Esophagus (tissue), 2 donors: Measurements from ENCODE around the gene DDIT4. TPM values are rescaled to one million over a fixed set of nuclear protein-coding genes. Genes with fewer than 3 reads are reported as not detected.
"Not testable (repeated sequence)": the region's sequence is repeated elsewhere in the genome, so short reads cannot be mapped to it uniquely, and the experiment has no call there.

Experiments
- H3K27ac ChIP-seq, 2 donors: one replicate each; pipeline ENCODE4 v1.5.1; 2013; ENCODE audit warnings: low read depth in 2 of 2, mild to moderate bottlenecking in 2 of 2, inconsistent platforms in 1 of 2, low read length in 1 of 2, moderate library complexity in 1 of 2
- H3K27me3 ChIP-seq, 2 donors: one replicate each; pipeline ENCODE4 v1.6.1; 2013; ENCODE audit warnings: low read length in 2 of 2, control low read depth in 1 of 2, mild to moderate bottlenecking in 1 of 2; ENCODE audit not compliant: insufficient read depth in 2 of 2, control insufficient read depth in 1 of 2
- H3K36me3 ChIP-seq, 2 donors: one replicate each; pipeline ENCODE4 v1.6.1; 2013; ENCODE audit warnings: low read length in 1 of 2; ENCODE audit not compliant: control insufficient read depth in 2 of 2, insufficient read depth in 2 of 2
- H3K4me1 ChIP-seq, 2 donors: one replicate each; pipeline ENCODE4 v1.6.1; 2013; ENCODE audit warnings: low read length in 1 of 2; ENCODE audit not compliant: control insufficient read depth in 2 of 2, insufficient read depth in 2 of 2
- H3K4me3 ChIP-seq, 2 donors: one replicate each; pipeline ENCODE4 v1.5.1; 2013; ENCODE audit warnings: low read length in 2 of 2, mild to moderate bottlenecking in 2 of 2, low read depth in 1 of 2, moderate library complexity in 1 of 2
- H3K9me3 ChIP-seq, 2 donors: one replicate each; pipeline ENCODE4 v1.6.1; 2013; ENCODE audit warnings: mild to moderate bottlenecking in 2 of 2, low read depth in 1 of 2, low read length in 1 of 2, moderate library complexity in 1 of 2; ENCODE audit not compliant: control insufficient read depth in 2 of 2, insufficient read depth in 1 of 2
- WGBS, 2 donors: extraction: QIAGEN DNeasy Blood & Tissue Kit; methylation state at CpG; one replicate each; pipeline ENCODE4 v1.1.7; 2013; 5-methylcytosine and 5-hydroxymethylcytosine counted together
- polyA plus RNA-seq, 2 donors: library from polyadenylated mRNA; stranded (reverse); fragments of 200-250 nt; gene quantifications; one replicate each; pipeline ENCODE4 v1.2.3, GENCODE V29; 2013
- donor health status: healthy with polysubstance abuse.
- donor health status: Bipolar disorder and iron deficiency.

Gene DDIT4
- 100 to 1,000 TPM; 230 to 332 TPM for polyA plus RNA-seq

DNA sequence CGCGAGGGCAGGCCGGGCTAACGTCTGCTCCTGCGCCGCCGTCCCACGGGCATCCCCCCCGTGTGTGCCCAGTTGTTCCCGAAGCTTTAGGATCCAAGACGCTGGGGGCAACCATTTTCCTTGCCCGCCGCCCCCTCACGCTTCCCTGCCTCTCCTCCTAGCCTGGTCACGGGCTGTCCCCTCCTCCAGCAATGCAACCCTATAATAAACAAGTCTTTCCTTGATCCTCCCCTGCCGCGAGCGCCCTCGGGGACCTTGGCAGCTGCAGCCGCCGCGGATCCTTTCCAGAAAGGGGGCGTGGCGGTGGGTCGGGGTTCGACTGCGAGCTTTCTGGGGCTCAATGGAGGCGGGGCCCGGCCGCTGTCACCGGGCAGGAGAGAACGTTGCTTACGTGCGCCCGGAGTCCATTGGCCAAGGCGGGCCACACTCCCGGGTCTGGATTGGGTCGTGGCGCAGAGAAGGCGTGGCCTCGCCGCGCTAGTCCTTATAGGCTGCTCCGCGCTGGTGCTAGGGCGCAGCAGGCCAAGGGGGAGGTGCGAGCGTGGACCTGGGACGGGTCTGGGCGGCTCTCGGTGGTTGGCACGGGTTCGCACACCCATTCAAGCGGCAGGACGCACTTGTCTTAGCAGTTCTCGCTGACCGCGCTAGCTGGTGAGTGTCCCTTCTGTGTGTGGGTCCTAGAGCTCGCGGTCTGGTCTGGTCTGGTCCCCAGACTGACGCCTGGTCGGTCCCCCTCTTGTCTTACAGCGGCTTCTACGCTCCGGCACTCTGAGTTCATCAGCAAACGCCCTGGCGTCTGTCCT, at the start of gene DDIT4:
Gene DDIT4 (plus strand): TSS at position 515 of the 803 bp plus-strand sequence. CDS start 293 bp downstream, outside the sequence.
- no peaks in the 10 kb centered on the region for H3K27me3 ChIP-seq
- peak within 1 kb of the TSS; percentile 92 to 99 for H3K4me3 ChIP-seq
- peaks cover 0 to 9% of the 10 kb centered on the region in 2 donors for H3K4me1 ChIP-seq
- peaks cover 0 to 19% of the 10 kb centered on the region in 2 donors for H3K36me3 ChIP-seq
- peaks cover 0 to 2% of the 10 kb centered on the region in 2 donors for H3K9me3 ChIP-seq
- 1% methylated on average over 63 to 67 of the region's 67 CpGs for WGBS, 2 donors
- H3K27ac ChIP-seq: peak within 1 kb of the TSS; percentile 95 to 99

- not testable (repeated sequence) for H3K36me3 ChIP-seq, H3K27me3 ChIP-seq, H3K27ac ChIP-seq, H3K9me3 ChIP-seq, H3K4me1 ChIP-seq, H3K4me3 ChIP-seq
- WGBS, 2 donors: 95 to 97% methylated on average over 6 of the region's 6 CpGs
These were observed 49.5 kb upstream of the DDIT4 start for GRCh38 chr10:72224191-72224590.

- no peaks in the 10 kb centered on the region for H3K9me3 ChIP-seq
- H3K4me3 ChIP-seq: no peak overlapping the region
- H3K36me3 ChIP-seq: peaks cover 0 to 8% of the 10 kb centered on the region in 2 donors
- peak overlapping the region in 1 of 2 donors; percentile 45 for H3K27ac ChIP-seq
- no peaks in the 10 kb centered on the region for H3K27me3 ChIP-seq
- H3K4me1 ChIP-seq: peaks cover 0 to 2% of the 10 kb centered on the region in 2 donors
- 69 to 71% methylated on average over 6 of the region's 6 CpGs for WGBS, 2 donors
These were observed 47.2 kb upstream of the DDIT4 start for GRCh38 chr10:72226418-72227027.

- no peak overlapping the region for H3K27ac ChIP-seq
- H3K4me3 ChIP-seq: no peak overlapping the region
- 85 to 91% methylated on average over 6 of the region's 6 CpGs for WGBS, 2 donors
- H3K9me3 ChIP-seq: no peaks in the 10 kb centered on the region
- H3K27me3 ChIP-seq: no peaks in the 10 kb centered on the region
- peaks cover 0 to 2% of the 10 kb centered on the region in 2 donors for H3K4me1 ChIP-seq
- peaks cover 0 to 8% of the 10 kb centered on the region in 2 donors for H3K36me3 ChIP-seq
These were observed 45.9 kb upstream of the DDIT4 start for GRCh38 chr10:72227826-72228225.

GRCh38 chr10:72228318-72228751, 45.4 kb upstream of the DDIT4 start:
- Histone ChIP-seq H3K4me1 (peaks cover 0 to 4% of the 10 kb centered on the region in 2 donors), H3K27me3 (no peaks in the 10 kb centered on the region), H3K4me3 (no peak overlapping the region), H3K36me3 (peaks cover 0 to 10% of the 10 kb centered on the region in 2 donors), H3K9me3 (no peaks in the 10 kb centered on the region), H3K27ac (no peak overlapping the region)
- WGBS, 2 donors: 54 to 73% methylated on average over 2 of the region's 2 CpGs

GRCh38 chr10:72229261-72230251, 44.2 kb upstream of the DDIT4 start:
- Histone ChIP-seq H3K4me1 (peaks cover 0 to 4% of the 10 kb centered on the region in 2 donors), H3K4me3 (no peak overlapping the region), H3K9me3 (no peaks in the 10 kb centered on the region), H3K27ac (peak overlapping the region; percentile 7 to 53), H3K36me3 (peaks cover 0 to 13% of the 10 kb centered on the region in 2 donors), H3K27me3 (no peaks in the 10 kb centered on the region)
- 46 to 63% methylated on average over 8 of the region's 8 CpGs for WGBS, 2 donors

GRCh38 chr10:72233621-72234020, 40.1 kb upstream of the DDIT4 start:
- Histone ChIP-seq H3K36me3 (peaks cover 0 to 19% of the 10 kb centered on the region in 2 donors), H3K4me3 (no peak overlapping the region), H3K27me3 (no peaks in the 10 kb centered on the region), H3K4me1 (peaks cover 0 to 4% of the 10 kb centered on the region in 2 donors), H3K9me3 (no peaks in the 10 kb centered on the region), H3K27ac (no peak overlapping the region)

DNA sequence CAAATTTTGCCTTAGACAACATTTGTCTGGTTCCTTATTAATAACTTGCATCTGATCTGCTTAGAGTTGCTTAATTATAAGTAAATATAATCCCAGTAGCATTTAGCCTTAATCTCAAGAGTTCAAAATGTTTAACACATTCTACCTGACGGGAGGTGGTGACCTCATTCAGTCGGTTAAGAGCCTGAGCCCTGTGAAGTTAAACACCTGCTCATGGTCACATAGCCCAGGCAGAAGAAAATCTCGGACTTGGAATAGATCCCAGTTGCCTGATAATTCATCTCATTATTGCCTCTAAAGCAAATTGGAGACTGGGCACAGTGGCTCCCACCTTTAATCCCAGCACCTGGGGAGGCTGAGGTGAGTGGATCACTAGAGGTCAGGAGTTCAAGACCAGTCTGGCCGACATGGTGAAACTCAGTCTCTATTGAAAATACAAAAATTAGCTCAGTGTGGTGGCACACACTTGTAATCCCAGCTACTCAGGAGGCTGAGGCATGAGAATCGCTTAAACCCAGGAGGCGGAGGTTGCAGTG, 39.1 kb upstream of the DDIT4 start:
- Histone ChIP-seq H3K4me3 (no peak overlapping the region), H3K27me3 (no peaks in the 10 kb centered on the region), H3K9me3 (no peaks in the 10 kb centered on the region), H3K4me1 (peaks cover 0 to 2% of the 10 kb centered on the region in 2 donors), H3K36me3 (peaks cover 0 to 19% of the 10 kb centered on the region in 2 donors), H3K27ac (peak overlapping the region in 1 of 2 donors; percentile 62)
- WGBS, 2 donors: 68 to 84% methylated on average over 6 of the region's 6 CpGs
